Panc1 (cell line): ENCODE results near the gene OSBP2. TPM values are rescaled to one million over a fixed set of nuclear protein-coding genes. Genes with fewer than 3 reads are reported as not detected.
A peak's percentile ranks its signal among the peaks of the same experiment; 100 is the strongest.

Source experiments
- microRNA-seq: library from miRNA; unstranded; fragments of <30 nt; microRNA quantifications from one replicate; pipeline ENCODE4 v1.1.0, GENCODE V29; 2020; ENCODE audit not compliant: unreplicated experiment
- total RNA-seq: library from RNA; stranded (reverse); gene quantifications from one replicate; pipeline ENCODE4 v1.2.1, GENCODE V29; 2021; ENCODE audit not compliant: unreplicated experiment

OSBP2 gene
- total RNA-seq, 1 experiment from 2014 or later, result 4.7 TPM

Small RNA genes within 50 kb of the gene (microRNA-seq; reads per million reads assigned to microRNA genes)
- 49.9 reads per million, percentile 49 among the genes with 10 or more reads in this experiment for gene MIR3200

Other genes starting within 250 kb of the OSBP2 start
- not detected for gene SEC14L3, start 222.9 kb upstream of the OSBP2 start, total RNA-seq
- 2.4 TPM for gene SEC14L4, start 189.2 kb upstream of the OSBP2 start, total RNA-seq
- not detected for gene SEC14L6, start 148.1 kb upstream of the OSBP2 start, total RNA-seq
- gene GAL3ST1, start 120.2 kb upstream of the OSBP2 start, total RNA-seq, result 1.1 TPM
- gene PES1, start 103.0 kb upstream of the OSBP2 start, total RNA-seq, result 111 TPM
- gene TCN2, start 87.7 kb upstream of the OSBP2 start, total RNA-seq, result 2.4 TPM
- 5.5 TPM for gene SLC35E4, start 59.1 kb upstream of the OSBP2 start, total RNA-seq
- gene DUSP18, start 27.0 kb upstream of the OSBP2 start, total RNA-seq, result 15.4 TPM